Measurements from ENCODE around the gene LGALS12.

Gene LGALS12

GRCh38 chr11:63505857-63506528 lies at the start of gene LGALS12:
LGALS12 (plus strand) TSS chr11:63506084; CDS start chr11:63506459, 375 bp downstream.
- no peak for DNase-seq (ENCODE audit: low spot score)

- DNase-seq (ENCODE audit: low spot score) = no peak
These were observed 46.3 kb upstream of the LGALS12 start for GRCh38 chr11:63459586-63459985.

GRCh38 chr11:63462137-63462536 lies 43.7 kb upstream of the LGALS12 start:
- no peak for DNase-seq (ENCODE audit: low spot score)

DNA sequence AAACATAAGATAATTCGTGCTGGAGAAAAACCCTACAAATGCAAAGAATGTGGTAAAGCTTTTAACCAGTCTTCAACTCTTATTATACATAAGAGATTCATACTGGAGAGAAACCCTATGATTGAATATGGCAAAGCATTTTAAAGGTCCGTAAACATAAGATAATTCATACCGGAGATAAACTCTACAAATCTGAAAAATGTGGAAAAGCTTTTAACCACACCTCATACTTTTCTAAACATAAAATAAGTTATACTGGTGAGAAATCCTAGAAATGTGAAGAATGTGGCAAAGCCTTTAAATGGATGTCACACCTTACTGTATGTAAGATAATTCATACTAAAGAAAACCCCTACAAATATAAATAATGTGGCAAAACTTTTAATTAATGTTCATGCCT lies 35.6 kb upstream of the LGALS12 start:
- no peak for DNase-seq (ENCODE audit: low spot score)

DNA sequence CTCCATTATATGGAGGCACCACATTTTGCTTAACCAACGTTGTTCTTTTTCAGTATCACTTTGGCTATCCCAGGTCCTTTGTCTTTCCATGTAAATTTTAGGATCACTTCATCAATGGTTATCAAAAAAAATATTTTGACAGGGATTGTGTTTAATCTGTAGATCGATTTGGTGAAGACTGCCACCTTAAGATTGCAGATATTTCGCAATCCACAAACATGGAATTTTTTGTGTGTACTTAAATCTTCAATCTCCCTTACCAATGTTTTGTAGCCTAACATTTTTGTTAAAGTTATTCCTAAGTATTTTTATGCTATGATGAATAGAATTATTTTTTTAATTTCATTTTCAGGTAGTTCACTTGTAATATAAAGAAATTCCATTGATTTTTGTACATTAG lies 33.5 kb upstream of the LGALS12 start:
- no peak for DNase-seq (ENCODE audit: low spot score)

- DNase-seq (ENCODE audit: low spot score) = no peak
These were observed 29.3 kb upstream of the LGALS12 start for GRCh38 chr11:63476618-63477017.

- DNase-seq (ENCODE audit: low spot score) = peak; percentile 81
These were observed 27.0 kb upstream of the LGALS12 start for GRCh38 chr11:63478896-63479295.

- DNase-seq (ENCODE audit: low spot score) = no peak
These were observed 25.8 kb upstream of the LGALS12 start for GRCh38 chr11:63480039-63480438.

DNA sequence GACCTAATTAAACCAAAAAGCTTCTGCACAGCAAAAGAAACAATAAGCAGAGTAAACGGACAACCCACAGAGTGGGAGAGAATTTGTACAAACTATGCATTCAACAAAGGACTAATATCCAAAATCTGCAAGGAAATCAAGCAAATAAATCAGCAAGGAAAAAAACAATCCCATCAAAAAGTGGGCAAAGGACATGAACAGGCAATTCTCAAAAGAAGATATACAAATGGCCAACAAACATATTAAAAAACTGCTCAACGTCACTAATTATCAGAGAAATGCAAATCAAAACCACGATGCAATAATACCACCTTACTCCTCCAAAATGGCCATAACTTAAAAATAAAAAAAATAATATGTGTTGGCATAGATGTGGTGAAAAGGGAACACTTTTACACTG lies 20.1 kb upstream of the LGALS12 start:
- DNase-seq (ENCODE audit: low spot score) = no peak

GRCh38 chr11:63488789-63489188 lies 17.1 kb upstream of the LGALS12 start:
- no peak for DNase-seq (ENCODE audit: low spot score)

GRCh38 chr11:63489879-63490278 lies 16.0 kb upstream of the LGALS12 start:
- DNase-seq (ENCODE audit: low spot score) = no peak

GRCh38 chr11:63490551-63491239 lies 15.2 kb upstream of the LGALS12 start, which contains the start of gene PLAAT5:
PLAAT5 (minus strand) TSS chr11:63491167; CDS start chr11:63491034, 133 bp downstream.
- DNase-seq (ENCODE audit: low spot score) = no peak

DNA sequence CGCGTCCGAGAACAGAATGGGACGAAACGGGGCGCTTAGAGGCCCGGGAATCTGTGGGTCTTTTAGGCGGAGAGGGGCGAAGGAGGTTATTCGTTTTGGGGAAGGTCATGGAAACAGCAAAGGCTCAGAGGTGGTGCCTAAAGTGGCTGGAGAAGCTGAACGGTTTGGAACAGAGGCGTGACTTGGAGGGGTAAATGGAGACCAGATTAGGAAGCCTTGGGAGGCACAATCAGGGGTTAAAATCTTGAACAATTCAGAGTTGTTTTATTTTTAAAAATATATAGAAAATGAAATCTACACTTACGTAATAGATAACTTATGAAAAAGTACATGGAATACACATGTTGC lies 14.7 kb upstream of the LGALS12 start:
- DNase-seq (ENCODE audit: low spot score) = no peak

GRCh38 chr11:63491636-63492372 lies 14.1 kb upstream of the LGALS12 start:
- no peak for DNase-seq (ENCODE audit: low spot score)

GRCh38 chr11:63492441-63492840 lies 13.4 kb upstream of the LGALS12 start:
- no peak for DNase-seq (ENCODE audit: low spot score)

DNA sequence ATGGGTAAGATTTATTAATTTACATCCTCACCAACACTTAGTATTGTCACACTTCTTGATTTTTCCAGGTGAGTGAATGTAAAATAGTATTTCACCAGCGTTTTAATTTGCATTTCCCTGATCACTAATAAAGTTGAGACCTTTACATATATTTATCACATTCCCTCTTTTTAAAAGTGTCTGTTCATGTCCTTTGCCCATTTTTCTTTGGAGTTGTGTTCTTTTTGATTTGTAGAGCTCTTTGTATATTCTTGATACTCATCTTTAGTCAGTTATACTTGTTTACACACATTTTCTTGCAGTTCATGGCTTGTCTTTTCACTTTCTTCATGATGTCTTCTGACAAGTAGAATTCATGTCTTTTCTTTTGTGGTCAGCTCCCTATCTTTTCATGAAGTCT lies 12.8 kb upstream of the LGALS12 start:
- DNase-seq (ENCODE audit: low spot score) = no peak

GRCh38 chr11:63494975-63495374 lies 10.9 kb upstream of the LGALS12 start:
- no peak for DNase-seq (ENCODE audit: low spot score)

DNA sequence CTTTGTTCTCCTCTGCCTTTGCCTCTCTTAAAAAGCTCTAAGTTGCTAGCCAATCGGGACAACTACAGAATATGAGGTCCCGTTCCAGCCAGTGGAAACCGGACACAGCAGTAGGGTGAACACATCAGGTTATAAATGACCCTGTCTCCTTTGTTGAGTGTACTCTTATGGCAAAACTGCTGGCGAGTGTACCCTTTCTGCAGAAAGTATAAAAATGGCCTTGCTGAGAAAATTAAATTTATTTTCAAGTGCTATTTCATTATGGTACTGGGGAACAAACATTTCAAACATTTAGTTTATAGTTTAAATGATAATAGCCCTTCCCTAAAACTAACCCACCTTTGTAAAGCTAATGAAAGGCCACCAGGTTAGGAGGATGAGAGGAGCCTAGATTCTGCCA lies 6.0 kb upstream of the LGALS12 start:
- no peak for DNase-seq (ENCODE audit: low spot score)

DNA sequence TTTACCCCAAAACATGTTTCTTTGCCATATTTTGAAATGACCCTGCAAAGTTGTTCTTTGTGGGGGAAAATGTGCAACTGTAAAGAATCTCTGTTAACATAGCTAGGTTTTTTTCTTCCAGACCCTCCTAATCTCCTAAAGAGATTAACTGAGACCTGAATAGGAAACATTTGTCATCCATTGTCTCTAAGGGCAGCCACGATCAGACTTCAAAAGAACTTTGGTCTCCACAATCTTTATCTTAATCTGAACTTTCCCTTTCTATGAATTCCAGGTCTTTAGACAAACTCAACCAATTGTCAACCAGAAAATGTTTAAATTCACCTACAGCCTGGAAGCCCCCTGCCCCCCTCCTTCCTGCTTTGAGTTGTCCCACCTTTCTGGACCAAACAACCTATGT lies 4.6 kb upstream of the LGALS12 start:
- no peak for DNase-seq (ENCODE audit: low spot score)

DNA sequence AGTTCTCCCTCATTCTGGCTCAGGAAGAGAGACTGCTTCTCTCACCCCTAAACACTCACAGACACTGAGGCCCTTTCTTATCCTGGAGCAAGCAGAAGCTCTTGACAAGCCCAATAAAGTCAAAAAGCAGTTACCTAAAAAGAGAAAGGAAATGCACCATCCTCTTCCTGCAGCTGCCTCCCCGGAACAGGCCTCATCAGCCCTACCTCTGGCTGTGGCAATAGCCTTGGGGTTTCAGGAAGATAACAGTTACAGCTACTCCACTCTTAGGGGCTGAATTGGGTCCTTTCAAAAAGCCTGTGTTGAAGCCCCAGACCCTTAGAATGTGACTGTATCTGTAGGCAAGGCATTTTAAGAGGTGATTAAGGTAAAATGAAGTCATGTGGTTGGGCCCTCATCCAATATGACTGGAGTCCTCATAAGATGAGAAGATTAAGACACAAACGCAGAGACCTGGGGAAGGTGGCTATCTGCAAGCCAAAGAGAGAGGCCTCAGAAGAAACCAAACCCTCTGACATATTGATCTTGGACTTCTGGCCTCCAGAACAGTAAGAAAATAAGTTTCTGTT lies 3.5 kb upstream of the LGALS12 start:
- no peak for DNase-seq (ENCODE audit: low spot score)

DNA sequence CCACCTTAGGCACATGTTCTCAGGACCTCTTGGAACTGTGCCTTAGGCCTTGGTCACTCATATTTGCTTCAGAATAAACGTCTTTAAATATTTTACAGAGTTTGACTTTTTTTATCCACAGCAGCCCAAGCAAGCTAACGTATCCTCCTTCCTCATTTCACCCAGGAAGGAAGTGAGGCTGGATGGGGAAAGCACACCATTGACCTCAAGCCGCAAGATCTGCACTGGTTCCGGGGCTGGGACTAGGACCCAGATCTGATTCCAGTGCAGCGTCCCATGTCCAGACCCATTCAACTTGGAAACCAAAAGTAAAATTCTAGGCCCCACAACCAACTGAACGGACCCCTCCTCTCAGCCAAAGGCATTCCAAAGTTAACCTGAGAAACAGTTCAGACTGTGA lies 2.4 kb upstream of the LGALS12 start:
- no peak for DNase-seq (ENCODE audit: low spot score)

GRCh38 chr11:63504054-63504453 lies 1.8 kb upstream of the LGALS12 start:
- no peak for DNase-seq (ENCODE audit: low spot score)

Data from cerebellar cortex (tissue), 1 donor.